Suppressor macrophage (primary cell): ENCODE data around the gene LONRF2.

Experiments used
- DNase-seq, 4 experiments: peaks; one replicate each; pipeline ENCODE4 v3.0.0-alpha.2; 2020 to 2022

The LONRF2 gene

DNA sequence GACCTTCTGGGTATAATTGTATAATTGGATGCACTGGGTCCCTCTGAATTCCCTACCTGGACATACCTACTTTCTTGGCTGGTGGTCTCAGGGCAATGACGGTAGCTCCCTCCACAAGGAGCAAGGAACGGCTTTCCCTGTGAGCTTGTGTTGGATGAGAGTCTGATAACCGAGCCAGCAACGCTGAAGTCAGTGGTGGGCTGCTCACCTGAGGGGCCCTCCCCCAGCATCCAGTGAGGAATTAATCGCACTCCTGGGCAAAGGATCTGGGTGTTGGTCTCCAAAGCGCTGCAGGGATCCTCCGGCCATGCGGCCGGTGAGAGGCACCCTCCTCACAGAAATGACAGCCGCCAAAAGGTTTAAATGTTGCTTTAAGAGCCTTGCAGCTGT lies 47.1 kb downstream of the LONRF2 start:
- no peak for DNase-seq

DNA sequence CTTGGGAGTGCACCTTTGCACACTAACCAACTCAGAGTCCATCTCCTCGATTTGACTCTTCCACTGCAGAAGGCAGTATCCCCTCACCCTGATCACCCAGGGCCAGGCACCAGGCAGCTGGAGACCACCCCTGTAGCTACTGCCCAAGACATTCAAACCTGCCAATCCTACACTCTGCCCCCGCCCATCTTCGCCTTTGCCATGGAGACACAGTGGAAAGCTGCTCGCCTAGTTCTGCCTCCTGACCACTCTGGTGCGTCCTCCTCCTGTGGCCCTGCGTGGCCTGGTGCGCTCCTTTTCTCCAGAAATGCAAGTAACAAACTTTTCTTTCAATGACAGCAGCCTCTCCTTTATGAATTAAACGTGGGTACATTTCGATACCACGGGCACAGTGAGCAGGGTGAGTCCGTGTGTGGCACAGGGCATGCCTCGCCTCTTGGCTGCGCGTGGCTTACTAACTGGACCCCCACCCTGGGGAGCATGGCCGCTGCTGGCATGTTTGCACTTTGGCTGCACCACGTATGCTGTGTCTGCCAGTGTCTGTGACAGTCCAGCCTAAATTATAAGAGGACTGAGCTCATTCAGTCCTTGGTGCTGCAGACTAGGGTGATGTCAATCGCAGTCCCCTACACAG lies 47.6 kb downstream of the LONRF2 start:
- no peak for DNase-seq

DNA sequence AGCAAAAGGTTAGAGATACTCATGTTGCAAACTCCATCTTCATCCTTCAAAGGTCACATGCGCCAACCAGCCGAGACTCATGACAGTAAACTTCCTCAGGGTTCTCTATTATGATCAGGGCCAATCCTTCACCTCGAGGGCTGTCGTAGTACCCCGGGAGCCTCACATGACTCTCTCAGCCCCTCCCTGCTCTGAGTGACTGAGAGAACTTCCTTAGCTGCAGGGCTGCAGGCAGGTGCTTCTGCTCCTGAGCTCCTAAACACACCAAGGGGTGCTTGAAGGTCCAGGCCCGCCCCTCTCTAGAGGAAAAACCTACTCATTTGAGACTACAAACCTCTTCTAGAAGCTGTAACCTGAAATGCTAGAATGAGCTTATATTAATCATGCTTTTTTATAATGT lies 48.2 kb downstream of the LONRF2 start:
- peak in 2 of 4 experiments; percentile 11 to 28 for DNase-seq

DNA sequence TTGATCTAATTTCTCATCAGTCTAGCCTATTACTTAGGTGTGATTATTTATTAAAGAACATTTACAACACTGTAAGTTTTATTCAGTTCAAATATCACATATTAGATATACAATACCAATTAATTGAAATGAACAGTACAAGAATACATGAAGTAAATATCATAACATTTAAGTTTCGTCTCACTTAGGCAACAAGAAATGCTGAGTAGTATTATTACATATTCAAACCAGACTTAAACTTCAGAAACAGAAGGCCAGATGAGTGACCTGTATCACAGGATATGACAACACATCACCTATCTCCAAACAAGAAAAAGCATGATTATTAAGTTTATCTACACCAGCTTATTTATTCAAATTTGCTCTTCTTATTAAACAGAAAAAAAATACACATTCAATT lies 48.9 kb downstream of the LONRF2 start:
- DNase-seq: no peak

DNA sequence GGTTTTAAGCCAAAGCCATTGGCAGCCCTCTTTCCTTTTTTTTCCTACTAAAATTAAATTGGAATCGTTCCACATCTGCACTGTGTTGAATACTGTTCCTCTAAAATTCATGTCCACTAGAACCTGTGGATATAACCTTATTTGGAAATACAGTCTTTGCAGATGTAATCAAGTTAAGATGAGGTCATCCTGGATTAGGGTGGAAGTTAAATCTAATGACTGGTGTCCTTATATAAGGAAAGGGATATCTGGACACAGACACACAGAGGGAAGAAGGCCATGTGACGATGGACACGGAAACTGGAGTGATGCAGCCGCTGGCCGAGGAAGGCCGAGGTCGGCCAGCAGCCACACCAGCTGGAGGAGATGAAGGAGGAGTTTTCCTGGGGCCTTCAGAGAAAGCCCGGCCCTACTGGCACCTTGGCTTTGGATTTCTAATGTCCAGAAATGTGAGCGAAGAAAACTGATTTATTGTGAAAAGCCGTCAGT lies 49.4 kb downstream of the LONRF2 start:
- no peak for DNase-seq

DNA sequence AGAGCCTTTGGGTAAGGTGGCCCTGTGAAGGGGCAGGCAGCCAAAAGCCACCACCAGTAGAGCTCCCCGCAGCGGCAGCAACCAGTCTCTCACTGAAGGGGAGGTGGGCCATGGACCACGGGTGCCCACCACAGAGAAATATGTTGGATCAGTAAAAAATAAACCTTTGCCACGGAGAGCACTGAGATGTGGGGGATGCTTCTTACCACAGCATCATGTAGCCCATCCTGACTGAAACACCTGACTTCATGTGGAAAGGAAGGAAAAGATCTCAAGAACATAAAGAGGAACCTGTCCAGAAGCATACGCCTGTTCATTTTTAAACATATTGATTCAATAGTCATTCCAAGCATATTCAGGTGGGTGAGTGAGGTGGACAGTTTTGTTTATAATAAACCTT lies 51.1 kb downstream of the LONRF2 start:
- DNase-seq: no peak

DNA sequence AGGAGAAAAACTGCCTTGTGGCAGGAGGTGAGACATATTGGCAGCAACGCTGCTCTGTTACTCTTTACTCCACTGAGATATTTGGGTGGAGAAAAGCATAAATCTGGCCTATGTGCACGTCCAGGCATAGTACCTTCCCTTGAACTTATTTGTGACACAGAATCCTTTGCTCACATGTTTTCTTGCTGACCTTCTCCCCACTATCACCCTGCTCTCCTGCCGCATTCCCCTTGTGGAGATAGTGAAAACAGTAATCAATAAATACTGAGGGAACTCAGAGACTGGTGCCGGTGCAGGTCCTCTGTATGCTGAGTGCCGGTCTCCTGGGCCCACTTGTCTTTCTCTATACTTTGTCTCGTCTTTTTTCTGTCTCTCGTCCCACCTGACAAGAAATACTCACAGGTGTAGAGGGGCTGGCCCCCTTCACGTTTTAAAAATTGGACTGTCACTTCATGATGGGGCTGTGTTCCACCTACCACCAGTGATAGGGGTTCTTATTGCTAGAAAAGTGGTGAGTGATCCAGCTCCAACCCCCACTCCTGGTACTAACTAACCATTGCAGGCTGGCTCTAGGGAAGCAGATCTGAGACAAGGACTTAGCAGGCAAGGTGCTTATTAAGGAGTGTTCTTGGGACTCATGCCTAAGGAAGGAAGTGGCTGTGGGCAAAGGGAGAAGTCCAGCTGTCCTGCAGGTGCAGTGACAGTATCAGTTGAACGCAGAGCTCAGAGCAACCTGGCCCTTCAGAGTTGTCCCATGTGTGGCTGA lies 51.7 kb downstream of the LONRF2 start:
- no peak for DNase-seq

DNA sequence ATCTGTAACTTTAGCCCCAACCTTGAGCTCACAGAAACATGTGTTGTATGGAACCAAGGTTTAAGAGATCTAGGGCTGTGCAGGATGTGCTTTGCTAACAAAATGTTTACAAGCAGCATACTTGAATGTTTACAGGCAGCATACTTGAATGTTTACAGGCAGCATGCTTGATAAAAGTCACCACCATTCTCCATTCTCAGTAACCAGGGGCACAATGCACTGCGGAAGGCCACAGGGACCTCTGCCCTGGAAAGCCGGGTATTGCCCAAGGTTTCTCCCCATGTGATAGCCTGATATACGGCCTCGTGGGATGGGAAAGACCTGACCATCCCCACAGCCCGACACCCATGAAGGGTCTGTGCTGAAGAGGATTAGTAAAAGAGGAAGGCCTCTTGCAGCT lies 52.4 kb downstream of the LONRF2 start:
- DNase-seq: no peak

DNA sequence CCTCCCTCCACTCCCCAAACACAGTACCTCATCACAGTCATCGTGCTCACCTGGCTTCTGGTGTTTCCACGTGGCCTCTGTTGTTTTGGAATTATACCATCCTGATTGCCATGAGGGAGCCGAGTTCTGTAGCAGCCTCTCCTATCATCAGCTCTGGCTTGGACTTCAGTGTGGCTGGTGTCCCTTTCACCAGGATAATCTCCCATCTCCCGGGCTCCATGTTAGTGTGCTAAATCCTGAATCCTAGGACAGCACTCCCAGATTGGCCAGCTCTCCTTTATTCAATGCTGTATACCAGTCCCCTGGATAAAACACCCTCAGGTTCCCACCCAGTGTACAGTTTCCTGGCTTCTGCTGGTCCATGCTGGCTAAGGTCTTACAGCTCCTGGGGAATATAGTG lies 53.3 kb downstream of the LONRF2 start:
- DNase-seq: no peak

DNA sequence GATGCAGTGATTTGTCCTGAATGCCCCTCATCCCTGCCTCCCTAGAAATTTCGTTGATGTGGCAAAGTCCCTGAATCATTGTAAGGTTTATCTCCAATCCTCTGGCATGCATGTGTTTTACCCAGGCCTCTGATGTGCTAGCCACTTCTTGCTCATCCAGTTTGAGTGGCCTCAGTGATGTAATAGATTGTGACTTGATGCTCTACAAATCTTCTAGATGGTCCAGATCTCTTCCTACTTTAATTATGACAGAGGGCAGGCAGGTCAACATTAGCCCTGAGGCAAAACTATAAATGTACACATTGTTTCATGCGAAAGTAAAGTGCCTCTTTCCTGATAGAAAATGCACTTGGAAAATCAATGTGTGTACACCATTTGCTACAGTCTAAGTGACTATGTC lies 54.5 kb downstream of the LONRF2 start:
- DNase-seq: no peak

DNA sequence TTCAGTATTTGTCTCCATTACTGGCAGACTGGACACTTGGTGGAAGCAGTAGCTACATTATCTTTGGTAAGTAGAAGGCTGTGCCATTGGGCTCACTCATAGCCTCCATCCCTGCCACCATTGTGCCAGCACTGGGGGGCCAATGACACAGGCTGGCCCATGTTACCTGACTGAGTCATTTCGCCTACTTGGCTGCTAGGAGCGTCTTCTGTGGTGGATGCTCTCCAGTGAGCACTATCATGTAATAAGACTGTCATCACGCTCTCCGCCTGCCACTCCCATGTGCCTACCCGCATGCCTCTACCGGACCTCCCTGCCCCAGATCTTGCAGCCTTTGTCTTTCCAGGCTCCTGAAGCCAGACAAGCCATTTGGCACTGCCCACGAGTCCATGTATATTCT lies 56.2 kb downstream of the LONRF2 start:
- no peak for DNase-seq

DNA sequence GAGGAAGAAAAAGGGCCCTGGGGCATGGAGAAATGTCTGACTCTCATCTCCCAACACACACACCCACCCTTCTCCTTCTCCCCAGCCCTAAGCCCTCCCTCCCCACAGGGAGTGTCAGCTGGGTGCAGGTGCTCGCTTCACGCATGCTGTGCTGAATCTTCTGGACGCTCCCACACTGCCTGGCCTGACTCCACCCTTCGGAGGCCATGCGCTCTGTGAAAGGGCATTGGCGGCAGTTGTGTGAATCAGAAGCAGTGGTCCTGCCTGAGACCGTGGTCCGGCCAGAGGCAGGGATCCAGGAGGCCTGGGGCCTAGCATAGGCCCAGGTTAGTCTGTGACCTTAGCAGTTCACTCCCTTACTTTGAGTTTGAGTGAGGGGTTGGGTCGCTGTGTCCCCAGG lies 57.1 kb downstream of the LONRF2 start:
- DNase-seq: no peak

DNA sequence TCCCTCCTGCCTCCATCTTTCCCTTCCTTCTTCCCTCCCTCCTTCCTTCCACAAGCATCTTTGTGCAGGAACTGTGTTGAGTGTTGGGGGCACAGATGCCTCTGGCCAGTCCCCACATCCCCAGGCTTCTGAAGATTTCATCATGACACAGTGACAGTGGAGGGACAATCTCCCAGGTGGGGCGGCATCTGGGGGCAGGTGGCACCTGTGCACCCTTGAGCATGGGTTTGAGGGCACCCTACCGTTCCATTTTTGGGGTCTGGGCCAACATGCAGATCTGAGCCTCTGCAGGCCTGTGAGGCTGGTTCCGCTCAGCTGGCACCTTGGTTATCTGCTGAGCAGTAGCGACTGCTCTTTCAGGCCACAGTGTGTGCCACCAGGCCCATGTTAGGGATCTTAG lies 57.6 kb downstream of the LONRF2 start:
- DNase-seq: no peak

DNA sequence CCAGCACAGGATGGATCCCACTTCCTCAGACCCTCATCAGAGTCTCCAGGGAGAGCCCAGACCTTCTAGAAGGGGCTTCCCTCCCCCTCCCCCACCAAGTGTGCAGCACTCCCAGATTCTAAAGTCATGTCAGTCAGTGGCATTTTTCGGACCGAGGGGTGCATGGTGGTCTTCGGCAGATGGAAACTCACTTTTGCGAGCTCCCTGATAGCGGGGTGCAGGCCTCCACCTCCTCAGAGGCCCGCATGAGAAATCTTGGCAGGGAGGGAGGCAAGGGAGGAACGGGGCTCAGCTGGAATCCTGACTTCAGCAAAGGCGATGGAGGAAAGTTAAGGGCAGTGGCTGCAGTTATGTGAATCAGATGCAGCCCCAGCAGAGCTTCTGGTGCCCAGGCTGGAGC lies 58.2 kb downstream of the LONRF2 start:
- DNase-seq: no peak

DNA sequence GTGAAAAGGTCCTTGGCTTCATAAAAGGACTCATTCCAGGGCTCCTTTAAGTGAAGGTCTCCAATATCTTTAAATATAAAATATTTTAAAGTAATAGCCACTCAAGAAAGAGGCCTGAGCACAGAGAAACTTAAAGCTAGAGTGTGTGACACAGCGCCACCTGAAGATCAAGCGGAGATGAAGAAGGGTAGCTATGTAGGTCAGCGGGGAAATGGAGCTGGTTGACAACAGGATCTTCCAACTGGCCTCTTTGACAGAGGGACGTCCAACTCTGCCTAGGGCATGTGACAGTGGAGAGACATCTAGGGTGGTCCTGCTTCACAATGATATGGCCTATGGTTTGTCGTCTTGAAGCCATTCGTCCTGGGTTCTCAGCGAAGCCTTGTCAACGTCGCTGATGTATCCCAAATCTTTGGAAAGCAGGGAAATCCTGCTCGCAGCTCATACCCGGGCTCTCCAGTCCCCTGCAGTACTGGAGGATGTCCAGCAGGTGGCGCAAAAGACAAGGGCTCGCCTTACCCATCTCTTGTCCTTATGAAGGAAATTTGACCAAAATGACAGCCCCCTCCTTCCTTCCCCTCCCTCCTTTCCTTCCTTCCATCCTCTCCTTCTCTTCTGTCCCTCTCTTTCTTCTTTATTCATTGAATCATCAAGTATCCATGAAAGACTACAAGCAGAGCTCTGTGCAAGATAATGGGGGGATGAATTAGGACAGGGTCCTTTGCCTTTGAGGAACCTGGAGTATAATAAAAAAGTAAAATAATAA lies 59.6 kb downstream of the LONRF2 start:
- DNase-seq: peak; percentile 59 to 75 (median 65)

DNA sequence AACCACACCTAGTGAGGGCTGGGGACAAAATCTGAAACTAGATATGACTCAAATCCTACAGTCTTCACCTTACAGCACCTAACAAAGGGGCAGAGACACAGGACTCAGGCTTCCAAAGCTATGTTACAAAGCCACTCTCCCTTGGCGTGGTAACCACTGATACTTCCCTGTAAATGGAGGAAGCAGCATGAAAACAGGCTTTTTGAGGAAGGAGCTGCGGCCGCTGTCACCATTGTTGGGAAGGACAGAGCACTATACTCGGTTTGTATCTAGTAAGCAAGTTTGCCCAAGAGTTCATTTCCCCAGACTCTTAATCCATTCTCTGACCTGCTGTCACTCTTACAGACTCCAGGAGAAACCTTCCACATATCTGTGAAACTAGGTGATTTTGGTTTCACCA lies 60.3 kb downstream of the LONRF2 start:
- DNase-seq: peak; percentile 83 to 91 (median 89)

DNA sequence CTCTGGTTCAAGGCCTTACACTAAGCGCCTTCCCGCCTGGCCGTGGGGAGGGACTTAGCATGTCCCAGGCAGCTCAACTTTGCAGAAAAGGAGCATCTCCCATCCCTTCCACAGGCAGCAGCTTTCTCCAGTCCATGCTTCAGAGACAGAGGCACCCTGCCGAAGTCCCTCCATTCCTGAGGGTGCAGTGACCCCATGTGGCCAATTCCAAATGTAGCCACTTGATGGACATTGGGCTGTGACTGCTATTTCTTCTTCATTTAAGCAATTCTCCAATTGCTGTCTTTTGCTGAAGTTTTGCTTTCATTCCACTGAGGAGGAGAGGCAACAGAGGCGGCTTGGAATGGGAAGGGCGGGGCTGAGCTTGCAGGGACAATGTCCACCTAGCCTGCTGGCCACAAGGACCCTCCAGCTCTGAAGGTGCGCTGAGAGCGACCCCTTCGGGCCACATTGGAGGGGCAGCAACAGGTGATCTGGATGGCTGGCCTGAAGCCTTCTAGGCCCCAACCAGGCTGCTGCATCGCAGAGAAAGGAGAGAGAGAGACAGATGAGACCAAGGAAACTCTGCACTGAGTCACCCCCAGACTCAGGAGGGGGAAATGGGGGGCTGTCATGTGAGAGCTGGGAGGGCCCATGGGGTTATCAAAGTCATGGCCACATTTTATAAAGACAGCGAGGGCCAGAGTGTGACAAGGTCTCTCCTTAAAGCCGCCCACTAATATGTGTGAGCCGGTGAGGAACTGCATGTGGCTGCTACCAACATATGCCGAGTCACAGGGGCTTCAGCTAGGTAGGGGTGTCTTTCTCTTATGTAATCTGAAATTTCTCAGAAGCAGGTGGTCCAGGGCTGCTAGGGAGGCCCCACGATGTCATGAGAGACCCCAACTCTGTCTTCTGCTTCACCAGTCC lies 61.3 kb downstream of the LONRF2 start:
- peak; percentile 57 to 89 (median 70) for DNase-seq

DNA sequence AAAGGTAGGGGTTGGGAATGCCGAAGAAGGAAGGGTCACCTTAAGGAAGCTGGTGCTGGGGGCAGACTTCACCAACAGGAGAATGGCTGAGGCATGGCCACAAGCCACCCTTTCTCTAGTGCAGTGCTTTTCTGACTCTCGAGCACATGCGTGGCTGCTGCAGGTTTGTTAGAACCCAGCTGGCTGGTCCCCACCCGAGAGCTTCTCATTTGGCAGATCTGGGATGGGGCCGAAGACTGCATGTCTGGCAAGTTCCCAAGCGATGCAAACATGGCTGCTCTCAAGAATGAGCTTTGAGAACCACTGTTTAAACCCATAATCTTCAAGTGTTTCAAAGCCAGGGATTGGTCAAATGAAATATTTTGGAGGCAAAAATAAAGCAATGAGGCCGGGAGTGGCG lies 63.2 kb downstream of the LONRF2 start:
- DNase-seq: no peak

DNA sequence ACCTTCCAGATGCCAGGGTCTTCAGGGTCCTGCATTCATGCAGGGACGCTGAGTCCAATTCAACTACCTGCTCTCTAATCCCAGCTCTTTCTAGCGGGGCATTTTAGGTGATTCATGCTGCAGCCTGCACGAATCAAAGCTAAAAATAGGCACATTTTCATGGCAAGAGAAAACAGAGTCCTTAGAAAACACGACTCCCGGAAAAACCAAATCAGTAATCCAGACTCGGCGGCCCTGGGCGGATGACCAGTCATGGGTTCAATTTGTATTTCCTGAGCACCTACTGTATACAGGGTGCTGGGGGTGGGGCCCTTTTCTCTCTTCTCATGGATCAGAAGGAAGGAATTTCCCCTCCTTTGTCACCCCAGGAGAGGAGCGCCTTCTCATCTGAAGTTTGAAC lies 64.4 kb downstream of the LONRF2 start:
- no peak for DNase-seq

DNA sequence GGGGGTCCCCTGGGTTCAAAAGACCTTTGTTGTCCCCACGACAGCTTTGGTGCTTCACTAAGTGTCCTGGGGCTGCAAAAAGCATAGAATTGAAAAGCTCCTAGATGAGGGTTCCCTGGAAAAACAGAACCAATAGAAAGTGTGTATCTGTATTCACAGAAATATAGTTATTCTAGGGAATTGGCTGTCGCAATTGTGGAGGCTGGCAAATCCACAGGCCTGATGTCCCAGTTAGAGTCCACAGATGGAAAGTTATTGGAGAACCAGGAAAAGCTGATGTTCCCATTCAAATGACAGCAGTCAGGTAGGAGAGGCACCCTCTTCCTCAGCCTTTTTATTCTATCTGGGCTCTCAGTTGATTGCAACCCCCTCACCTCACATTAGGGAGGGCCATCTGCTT lies 65.5 kb downstream of the LONRF2 start:
- no peak for DNase-seq

DNA sequence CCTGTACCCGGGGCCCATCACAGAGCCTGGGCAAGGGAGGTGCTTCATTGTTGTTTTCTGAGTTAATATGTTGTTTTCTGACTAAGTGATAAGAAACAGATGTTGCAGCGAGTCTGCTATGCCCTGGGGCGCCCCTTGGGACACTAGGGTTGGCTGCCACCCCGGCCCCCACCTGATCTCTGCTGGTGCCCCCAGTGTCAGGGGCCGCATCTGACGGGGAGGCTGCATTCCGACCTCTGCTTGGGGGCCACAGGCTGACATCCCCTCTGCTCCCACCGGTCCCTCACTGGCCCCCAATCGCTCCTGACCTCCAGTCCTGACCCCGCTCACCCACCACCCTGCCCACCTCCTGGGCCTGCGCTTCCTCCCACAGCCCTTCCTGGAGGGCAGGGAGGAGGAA lies 65.9 kb downstream of the LONRF2 start:
- no peak for DNase-seq

DNA sequence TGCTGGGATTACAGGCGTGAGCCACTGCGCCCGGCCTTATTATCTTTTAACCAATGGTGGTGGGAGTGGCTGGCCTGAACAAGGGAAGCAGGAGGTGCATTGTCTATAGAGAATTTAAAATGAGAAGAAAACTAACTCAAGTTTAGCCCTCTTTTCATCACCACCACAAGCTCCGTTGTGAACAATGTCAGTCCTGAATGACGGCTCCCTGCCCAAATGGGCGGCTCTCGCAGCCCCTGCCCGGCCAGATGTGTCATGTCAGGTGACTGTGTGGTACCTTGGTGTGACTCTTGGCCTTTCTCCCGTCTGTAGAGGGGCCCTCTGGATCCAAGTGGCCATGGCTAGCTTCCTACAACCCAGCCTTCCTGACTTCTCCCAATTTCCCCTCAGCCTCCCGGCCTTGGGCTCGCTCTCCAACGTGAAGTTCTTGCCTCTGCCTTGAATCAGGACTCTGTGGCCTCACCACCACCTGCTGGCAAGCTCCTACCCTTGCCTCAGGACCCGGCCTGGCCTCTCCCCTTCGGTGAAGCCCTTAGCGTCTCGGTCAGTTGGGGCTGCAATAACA lies 67.6 kb downstream of the LONRF2 start:
- DNase-seq: no peak
